Skin epidermis (tissue), 12 donors: ENCODE measurements around the gene SLC29A4.
"Not testable (repeated sequence)": the region's sequence is repeated elsewhere in the genome, so short reads cannot be mapped to it uniquely, and the experiment has no call there.

Source experiments
- H3K27ac ChIP-seq, 21 experiments: fragments of 200-600 bp; sonication (generic) in 11 of 21; one replicate each; pipeline ENCODE4 v1.5.0; 2020; ENCODE audit warnings: mild to moderate bottlenecking in 3 of 21, inconsistent platforms in 2 of 21, moderate library complexity in 2 of 21
- H3K4me3 ChIP-seq, 7 experiments: fragments of 200-600 bp; sonication (generic) in 2 of 7; one replicate each; pipeline ENCODE4 v1.5.0; 2020; ENCODE audit warnings: inconsistent platforms in 2 of 7, mild to moderate bottlenecking in 2 of 7, moderate library complexity in 1 of 7

The SLC29A4 gene, protein sequence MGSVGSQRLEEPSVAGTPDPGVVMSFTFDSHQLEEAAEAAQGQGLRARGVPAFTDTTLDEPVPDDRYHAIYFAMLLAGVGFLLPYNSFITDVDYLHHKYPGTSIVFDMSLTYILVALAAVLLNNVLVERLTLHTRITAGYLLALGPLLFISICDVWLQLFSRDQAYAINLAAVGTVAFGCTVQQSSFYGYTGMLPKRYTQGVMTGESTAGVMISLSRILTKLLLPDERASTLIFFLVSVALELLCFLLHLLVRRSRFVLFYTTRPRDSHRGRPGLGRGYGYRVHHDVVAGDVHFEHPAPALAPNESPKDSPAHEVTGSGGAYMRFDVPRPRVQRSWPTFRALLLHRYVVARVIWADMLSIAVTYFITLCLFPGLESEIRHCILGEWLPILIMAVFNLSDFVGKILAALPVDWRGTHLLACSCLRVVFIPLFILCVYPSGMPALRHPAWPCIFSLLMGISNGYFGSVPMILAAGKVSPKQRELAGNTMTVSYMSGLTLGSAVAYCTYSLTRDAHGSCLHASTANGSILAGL

DNA sequence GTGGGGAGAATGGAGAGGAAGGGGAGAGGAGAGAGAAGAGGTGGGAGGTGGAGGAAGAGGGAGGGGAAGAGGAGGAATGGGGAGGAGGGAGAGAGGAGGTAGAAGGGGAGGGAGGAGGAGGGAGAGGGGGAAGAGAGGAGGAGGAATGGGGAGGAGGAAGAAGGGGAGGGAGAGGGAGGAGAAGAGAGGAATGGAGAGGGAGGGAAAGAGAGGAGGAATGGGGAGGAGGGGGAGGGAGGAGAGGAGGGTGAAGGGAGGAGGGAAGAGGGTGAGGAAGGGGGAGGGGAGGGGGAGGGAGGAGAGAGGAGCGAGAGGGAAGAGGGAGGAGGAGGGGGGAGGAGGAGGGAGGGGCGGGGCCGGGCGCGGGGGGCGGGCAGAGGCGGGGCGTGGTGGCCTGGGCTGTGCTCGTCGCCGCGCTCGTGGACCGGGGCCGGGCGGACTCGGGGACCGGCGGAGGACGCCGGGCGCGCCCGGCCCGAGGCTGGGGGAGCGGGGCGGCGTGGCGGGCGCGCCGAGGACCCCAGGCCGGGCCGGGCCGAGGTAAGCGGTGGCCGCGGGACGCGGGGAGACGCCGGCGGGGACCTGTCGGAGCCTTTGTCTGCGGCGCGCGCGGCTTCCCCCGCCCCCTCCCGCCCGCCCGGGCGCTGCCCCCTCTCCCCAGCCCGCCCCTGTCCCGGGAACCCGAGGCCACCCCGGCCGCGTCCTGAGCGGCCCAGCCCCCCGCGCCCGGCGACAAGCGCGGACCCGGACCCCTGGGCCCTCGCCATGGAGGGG is at the start of gene SLC29A4:
Gene SLC29A4, plus strand, starts transcription at position 401 of the 774 bp plus-strand sequence. CDS start 4,874 bp downstream, outside the sequence.
- peak within 1 kb of the TSS; percentile 33 to 52 (median 42) for H3K4me3 ChIP-seq
- H3K27ac ChIP-seq = peak within 1 kb of the TSS in 1 of 21 experiments; percentile 60

DNA sequence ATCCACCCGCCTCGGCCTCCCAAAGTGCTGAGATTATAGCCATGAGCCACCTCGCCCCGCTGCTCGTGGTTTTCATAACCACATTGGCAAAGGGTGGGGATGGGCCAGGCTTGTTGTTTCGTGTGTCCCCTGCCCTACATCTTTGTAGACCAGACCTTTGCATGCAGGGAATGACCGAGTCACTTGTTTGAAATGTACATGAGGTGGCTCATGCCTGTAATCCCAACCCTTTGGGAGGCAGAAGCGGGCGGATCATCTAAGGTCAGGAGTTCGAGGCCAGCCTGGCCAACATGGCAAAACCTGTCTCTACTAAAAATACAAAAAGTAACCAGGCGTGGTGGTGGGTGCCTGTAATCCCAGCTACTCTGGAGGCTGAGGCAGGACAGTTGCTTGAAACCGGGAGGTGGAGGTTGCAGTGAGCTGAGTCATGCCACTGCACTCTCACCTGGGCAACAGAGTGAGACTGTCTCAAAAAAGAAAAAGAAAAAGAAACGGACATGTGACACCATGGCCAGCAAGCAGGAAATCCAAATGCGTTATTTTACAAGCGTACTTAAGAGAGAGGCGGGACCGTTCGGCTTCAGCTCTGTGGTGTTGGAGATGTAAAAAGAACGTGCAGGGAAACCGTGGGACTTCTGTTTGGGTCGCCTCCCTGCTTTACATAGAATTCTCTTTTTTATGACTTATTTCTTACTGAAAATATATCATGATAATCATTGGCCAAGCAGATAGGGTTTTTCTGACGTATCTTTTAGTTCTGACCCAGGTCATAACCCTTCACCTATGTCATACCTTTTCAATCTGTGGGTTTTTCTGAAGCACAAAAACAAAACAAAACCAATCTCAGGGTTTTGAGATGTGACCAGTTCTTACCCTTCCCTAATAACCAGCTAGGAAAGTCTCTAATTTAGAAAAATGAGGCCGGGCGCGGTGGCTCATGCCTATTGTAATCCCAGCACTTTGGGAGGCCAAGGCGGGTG is 47.6 kb upstream of the SLC29A4 start:
- Histone ChIP-seq H3K4me3 (no peak overlapping the region), H3K27ac (no peak overlapping the region)

- Histone ChIP-seq H3K4me3 (no peak overlapping the region), H3K27ac (peak overlapping the region in 9 of 21 experiments; percentile 11 to 54 (median 27))
Observed at GRCh38 chr7:5237286-5237685, 45.5 kb upstream of the SLC29A4 start.

DNA sequence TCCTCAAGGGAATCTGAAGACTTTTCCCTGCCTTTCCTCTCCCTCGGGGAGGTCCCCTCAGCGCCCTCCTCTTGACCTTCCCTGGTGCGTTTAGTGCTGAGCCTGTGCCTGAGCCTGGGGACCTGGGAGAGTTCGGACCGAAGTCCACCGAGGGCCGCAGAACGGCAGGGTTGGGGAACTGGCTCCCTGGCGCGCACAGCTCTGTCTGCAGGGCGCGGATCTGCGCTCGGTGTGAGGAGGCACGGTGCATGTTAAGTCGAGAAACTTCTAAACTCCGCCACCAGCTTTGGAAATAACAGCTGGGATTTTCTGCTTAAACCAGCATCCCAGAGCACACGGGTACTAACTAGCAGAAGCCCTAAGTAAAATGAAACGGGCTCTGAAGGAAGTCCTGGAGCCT is 44.2 kb upstream of the SLC29A4 start:
- H3K27ac ChIP-seq = no peak overlapping the region
- H3K4me3 ChIP-seq = no peak overlapping the region

- H3K27ac ChIP-seq = no peak overlapping the region
- no peak overlapping the region for H3K4me3 ChIP-seq
Observed at GRCh38 chr7:5243261-5243660, 39.5 kb upstream of the SLC29A4 start.

- H3K4me3 ChIP-seq = no peak overlapping the region
- H3K27ac ChIP-seq = no peak overlapping the region
Observed at GRCh38 chr7:5248201-5248885, 34.4 kb upstream of the SLC29A4 start.

GRCh38 chr7:5250787-5251186 is 32.0 kb upstream of the SLC29A4 start:
- not testable (repeated sequence) for H3K4me3 ChIP-seq, H3K27ac ChIP-seq

DNA sequence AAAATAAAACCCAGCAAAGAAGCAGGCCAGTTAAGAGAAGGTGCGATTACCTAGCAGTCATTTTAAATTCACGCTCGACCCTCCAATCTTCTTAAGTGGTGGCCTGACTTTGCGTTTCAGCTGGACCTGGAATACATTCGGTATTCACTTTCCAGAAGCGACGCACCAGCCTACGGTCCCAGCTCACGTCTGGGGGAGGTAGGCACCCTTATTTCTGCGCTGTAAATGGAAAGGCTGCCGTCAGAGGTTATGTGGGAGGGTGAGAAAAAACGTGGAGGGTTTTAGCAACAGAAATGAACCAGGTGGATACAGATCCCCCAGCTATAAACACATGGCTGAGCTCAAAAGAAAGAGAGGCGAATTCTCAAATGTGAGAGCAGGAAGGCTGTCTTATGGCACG is 29.2 kb upstream of the SLC29A4 start:
- not testable (repeated sequence) for H3K27ac ChIP-seq, H3K4me3 ChIP-seq

DNA sequence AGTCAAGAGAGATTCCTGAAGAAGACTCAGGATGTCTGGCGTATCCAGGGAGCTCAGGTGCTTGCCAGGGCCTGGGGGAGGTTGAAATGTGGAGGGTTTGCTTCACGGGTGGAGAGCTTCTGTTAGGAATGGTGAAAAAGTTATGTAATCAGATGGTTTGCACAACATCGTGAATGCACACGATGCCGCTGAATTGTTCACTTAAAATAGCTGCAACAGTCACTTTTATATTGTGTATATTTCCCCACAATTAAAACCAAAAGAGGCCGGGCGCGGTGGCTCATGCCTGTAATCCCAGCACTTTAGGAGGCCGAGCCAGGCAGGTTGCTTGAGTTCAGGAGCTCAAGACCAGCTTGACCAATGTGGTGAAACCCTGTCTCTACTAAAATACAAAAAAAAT is 28.4 kb upstream of the SLC29A4 start:
- not testable (repeated sequence) for H3K4me3 ChIP-seq, H3K27ac ChIP-seq

- Histone ChIP-seq H3K4me3 (no peak overlapping the region), H3K27ac (no peak overlapping the region)
Observed at GRCh38 chr7:5255832-5256231, 26.9 kb upstream of the SLC29A4 start.

GRCh38 chr7:5260530-5261068 is 22.1 kb upstream of the SLC29A4 start:
- H3K27ac ChIP-seq, H3K4me3 ChIP-seq: not testable (repeated sequence)

- not testable (repeated sequence) for H3K27ac ChIP-seq
Observed at GRCh38 chr7:5263066-5263465, 19.7 kb upstream of the SLC29A4 start.

DNA sequence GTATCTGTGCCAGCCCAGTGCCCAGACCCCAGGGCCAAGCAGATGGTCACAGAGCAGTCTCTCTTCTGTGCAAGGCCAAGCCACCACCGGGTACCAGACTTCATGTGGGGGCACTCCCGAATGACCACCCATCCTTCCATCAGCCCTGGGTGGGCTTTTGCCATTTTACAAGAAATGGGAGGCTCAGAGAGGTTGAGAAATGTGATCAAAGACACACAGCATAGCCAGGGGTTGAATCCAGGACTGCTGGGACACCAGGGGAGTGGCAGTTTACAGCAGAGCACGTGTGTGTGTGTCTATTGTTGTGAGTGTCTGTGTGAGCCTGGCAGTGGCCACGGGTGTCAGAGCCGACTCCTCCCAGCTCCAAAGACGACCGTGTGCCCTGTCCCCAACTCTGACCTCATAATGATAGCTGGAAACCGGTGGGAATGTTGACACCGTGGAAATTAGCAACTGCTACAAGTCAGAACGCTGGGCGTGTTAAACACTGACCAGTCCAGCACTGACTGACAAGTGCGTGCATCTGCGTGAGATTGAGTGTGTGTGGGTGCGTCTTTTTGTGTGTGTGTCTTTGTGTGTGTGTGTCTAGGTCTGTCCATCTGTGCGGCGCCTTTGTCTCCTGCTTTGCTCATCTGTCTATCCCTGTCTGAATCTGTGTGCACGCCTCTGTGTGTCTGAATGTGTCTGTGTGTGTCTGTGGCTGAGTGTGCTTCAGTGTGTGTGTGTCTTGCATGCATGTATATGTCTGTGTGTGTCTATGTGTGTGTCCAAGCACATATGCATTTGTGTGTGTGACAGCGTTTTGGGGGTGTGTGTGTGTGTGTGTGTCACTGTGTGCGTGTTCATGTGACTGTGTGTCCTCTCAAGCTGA is 17.2 kb upstream of the SLC29A4 start:
- no peak overlapping the region for H3K4me3 ChIP-seq
- H3K27ac ChIP-seq = no peak overlapping the region

More at GRCh38 chr7:5263066-5263465, 19.7 kb upstream of the SLC29A4 start:
- not testable (repeated sequence) for H3K4me3 ChIP-seq

GRCh38 chr7:5266191-5267028 is 16.3 kb upstream of the SLC29A4 start:
- H3K4me3 ChIP-seq = no peak overlapping the region

DNA sequence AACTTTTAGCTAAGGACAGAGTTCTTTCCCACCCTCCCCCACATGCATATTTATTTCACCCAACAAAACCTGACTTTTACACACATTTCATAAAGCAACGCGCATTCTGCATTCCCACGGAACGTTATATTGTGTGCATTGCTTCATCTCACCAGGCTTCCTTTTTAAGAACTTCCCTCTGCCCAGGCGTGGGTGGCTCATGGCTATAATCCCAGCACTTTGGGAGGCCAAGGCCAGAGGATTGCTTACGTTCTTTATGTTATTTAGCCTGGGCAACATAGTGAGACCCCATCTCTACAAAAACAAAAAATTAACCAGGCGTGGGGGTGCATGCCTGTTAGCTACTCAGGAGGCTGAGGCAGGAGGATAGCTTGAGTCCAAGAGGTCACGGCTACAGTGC is 14.9 kb upstream of the SLC29A4 start:
- not testable (repeated sequence) for H3K27ac ChIP-seq, H3K4me3 ChIP-seq

More at GRCh38 chr7:5266191-5267028, 16.3 kb upstream of the SLC29A4 start:
- no peak overlapping the region for H3K27ac ChIP-seq

DNA sequence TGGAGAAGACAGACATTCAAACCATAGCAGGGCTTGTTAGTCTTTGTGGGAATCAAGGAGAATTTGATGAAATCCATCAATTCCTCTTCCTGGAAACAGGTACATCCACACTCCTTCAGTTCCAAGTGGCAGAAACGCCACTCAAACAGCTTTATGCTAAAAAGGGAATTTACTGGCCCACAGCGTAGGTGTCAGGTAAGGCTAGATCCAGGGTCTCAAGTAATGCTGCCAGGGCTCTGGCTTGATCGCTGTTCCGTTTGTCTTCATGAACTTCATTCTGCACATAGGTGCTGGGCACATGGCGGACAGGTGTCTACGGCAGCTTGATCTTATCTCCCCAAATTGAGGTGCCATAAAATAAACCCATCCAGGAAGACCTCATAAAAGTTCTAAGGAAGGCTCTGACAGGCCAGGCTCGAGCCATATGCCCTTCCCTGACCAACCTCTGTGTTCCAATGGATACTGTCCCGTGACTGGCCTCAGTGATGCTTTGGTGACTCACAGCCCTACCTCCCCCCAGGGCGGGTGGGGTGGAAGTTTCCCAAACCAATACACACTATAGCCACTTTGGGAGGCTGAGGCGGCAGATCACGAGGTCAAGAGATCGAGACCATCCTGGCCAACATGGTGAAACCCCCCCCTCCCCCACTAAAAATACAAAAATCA is 12.6 kb upstream of the SLC29A4 start:
- H3K27ac ChIP-seq, H3K4me3 ChIP-seq: not testable (repeated sequence)
